H9 (cell line): ENCODE data around the gene ACSF3. TPM values are rescaled to one million over a fixed set of nuclear protein-coding genes. Genes with fewer than 3 reads are reported as not detected.

Source experiments
- DNase-seq: peaks from one replicate; pipeline ENCODE4 v3.0.0-alpha.2; 2017
- H2AFZ ChIP-seq: one replicate; pipeline ENCODE4 v1.6.1; 2013; ENCODE audit warnings: mild to moderate bottlenecking, low read length, control low read depth, moderate library complexity
- H2AK5ac ChIP-seq: 2 replicates; pipeline ENCODE4 v1.6.1; 2013; ENCODE audit warnings: low read length, control low read depth, mixed read lengths; ENCODE audit not compliant: insufficient read length
- H2BK120ac ChIP-seq: one replicate; pipeline ENCODE4 v1.6.1; 2013; ENCODE audit warnings: low read depth, mild to moderate bottlenecking, low read length, control low read depth, inconsistent platforms; ENCODE audit not compliant: poor library complexity, severe bottlenecking
- H2BK12ac ChIP-seq: 2 replicates; pipeline ENCODE4 v1.6.1; 2013; ENCODE audit warnings: low read length, control low read depth, mixed read lengths, low read depth; ENCODE audit not compliant: insufficient read length
- H2BK15ac ChIP-seq: 2 replicates; pipeline ENCODE4 v1.6.1; 2013; ENCODE audit warnings: low read depth, low read length, control low read depth
- H2BK20ac ChIP-seq: one replicate; pipeline ENCODE4 v1.6.1; 2013; ENCODE audit warnings: low read depth, mild to moderate bottlenecking, low read length, control low read depth, inconsistent platforms; ENCODE audit not compliant: poor library complexity, severe bottlenecking
- H2BK5ac ChIP-seq: 2 replicates; pipeline ENCODE4 v1.6.1; 2013; ENCODE audit warnings: low read length, control low read depth, mixed read lengths; ENCODE audit not compliant: insufficient read length
- H3K14ac ChIP-seq: 2 replicates; pipeline ENCODE4 v1.6.1; 2013; ENCODE audit warnings: low read length, control low read depth; ENCODE audit not compliant: insufficient read depth
- H3K18ac ChIP-seq: 2 replicates; pipeline ENCODE4 v1.6.1; 2013; ENCODE audit warnings: low read depth, mild to moderate bottlenecking, mixed read lengths, low read length, control low read depth; ENCODE audit not compliant: insufficient read length
- H3K23ac ChIP-seq: 2 replicates; pipeline ENCODE4 v1.6.1; 2013; ENCODE audit warnings: low read length, control low read depth, mixed read lengths, low read depth; ENCODE audit not compliant: insufficient read length
- H3K23me2 ChIP-seq: 2 replicates; pipeline ENCODE4 v1.6.1; 2013; ENCODE audit warnings: low read depth, mild to moderate bottlenecking, mixed read lengths, low read length, control low read depth; ENCODE audit not compliant: insufficient read length, poor library complexity, severe bottlenecking
- H3K27ac ChIP-seq: 2 replicates; pipeline ENCODE4 v1.5.1; 2013; ENCODE audit warnings: low read length, control low read depth, mixed read lengths, low read depth; ENCODE audit not compliant: insufficient read length
- H3K27me3 ChIP-seq: 2 replicates; pipeline ENCODE4 v1.6.1; 2013; ENCODE audit warnings: low read length, control low read depth, inconsistent platforms; ENCODE audit not compliant: insufficient read depth
- H3K4ac ChIP-seq: 2 replicates; pipeline ENCODE4 v1.6.1; 2013; ENCODE audit warnings: low read depth, mild to moderate bottlenecking, control low read depth, inconsistent platforms, low read length, moderate library complexity
- H3K4me1 ChIP-seq: 2 replicates; pipeline ENCODE4 v1.6.1; 2013; ENCODE audit warnings: low read length, control low read depth, inconsistent platforms; ENCODE audit not compliant: insufficient read depth
- H3K4me2 ChIP-seq: 2 replicates; pipeline ENCODE4 v1.6.1; 2013; ENCODE audit warnings: low read length, control low read depth, mixed read lengths; ENCODE audit not compliant: insufficient read length, insufficient read depth
- H3K56ac ChIP-seq: 2 replicates; pipeline ENCODE4 v1.6.1; 2013; ENCODE audit warnings: low read depth, mild to moderate bottlenecking, mixed read lengths, low read length, control low read depth; ENCODE audit not compliant: insufficient read length
- H3K79me1 ChIP-seq: 2 replicates; pipeline ENCODE4 v1.6.1; 2013; ENCODE audit warnings: low read depth, mild to moderate bottlenecking, moderate library complexity, low read length, control low read depth, inconsistent platforms; ENCODE audit not compliant: insufficient read depth, poor library complexity, severe bottlenecking
- H3K79me2 ChIP-seq: 2 replicates; pipeline ENCODE4 v1.6.1; 2013; ENCODE audit warnings: low read length, control low read depth, inconsistent platforms; ENCODE audit not compliant: insufficient read depth
- H3K9ac ChIP-seq: 2 replicates; pipeline ENCODE4 v1.6.1; 2013; ENCODE audit warnings: low read length, control low read depth, mixed read lengths; ENCODE audit not compliant: insufficient read length; ENCODE audit errors: extremely low read depth
- H3K9me3 ChIP-seq: one replicate; pipeline ENCODE4 v1.6.1; 2013; ENCODE audit warnings: low read depth, low read length, inconsistent platforms; ENCODE audit not compliant: control insufficient read depth
- H3T11ph ChIP-seq: one replicate; pipeline ENCODE4 v1.6.1; 2013; ENCODE audit warnings: mild to moderate bottlenecking, low read length, control low read depth, inconsistent platforms
- H4K20me1 ChIP-seq: one replicate; pipeline ENCODE4 v1.6.1; 2013; ENCODE audit not compliant: control insufficient read depth, insufficient read length, insufficient read depth
- H4K5ac ChIP-seq: 2 replicates; pipeline ENCODE4 v1.6.1; 2013; ENCODE audit warnings: low read depth, mild to moderate bottlenecking, mixed read lengths, low read length, control low read depth; ENCODE audit not compliant: insufficient read length
- H4K8ac ChIP-seq: replicated peaks from 2 replicates; pipeline ENCODE4 v1.6.1; 2013; ENCODE audit warnings: low read length, control low read depth, mixed read lengths, low read depth; ENCODE audit not compliant: insufficient read length
- H4K91ac ChIP-seq: 2 replicates; pipeline ENCODE4 v1.6.1; 2013; ENCODE audit warnings: low read depth, mild to moderate bottlenecking, moderate library complexity, mixed read lengths, low read length, control low read depth; ENCODE audit not compliant: insufficient read length
- H3K27ac Mint-ChIP-seq, 3 experiments: 2 replicates in 2 of 3; 3 replicates in 1 of 3; pipeline ENCODE4 v1.8.0; 2020 to 2021; ENCODE audit warnings: mixed read lengths in 3 of 3, mild to moderate bottlenecking in 1 of 3, moderate library complexity in 1 of 3
- H3K27me3 Mint-ChIP-seq: 2 replicates; pipeline ENCODE4 v1.8.0; 2021; ENCODE audit warnings: low read depth, mild to moderate bottlenecking, moderate library complexity, mixed read lengths
- H3K36me3 Mint-ChIP-seq, 3 experiments: 2 replicates in 2 of 3; 3 replicates in 1 of 3; pipeline ENCODE4 v1.8.0; 2020 to 2021; ENCODE audit warnings: low read depth in 3 of 3, mixed read lengths in 3 of 3; ENCODE audit not compliant: insufficient read depth in 1 of 3
- H3K4me1 Mint-ChIP-seq, 2 experiments: 2 replicates each; pipeline ENCODE4 v1.8.0; 2020; ENCODE audit warnings: mixed read lengths in 2 of 2
- H3K4me3 Mint-ChIP-seq, 2 experiments: 2 replicates in 1 of 2; 3 replicates in 1 of 2; pipeline ENCODE4 v1.8.0; 2020 to 2021; ENCODE audit warnings: mild to moderate bottlenecking in 2 of 2, mixed read lengths in 2 of 2, moderate library complexity in 1 of 2
- H3K9me3 Mint-ChIP-seq, 2 experiments: 2 replicates in 1 of 2; 3 replicates in 1 of 2; pipeline ENCODE4 v1.8.0; 2020; ENCODE audit warnings: mild to moderate bottlenecking in 2 of 2, mixed read lengths in 2 of 2, moderate library complexity in 1 of 2
- CTCF ChIP-seq: fragments of 200-600 bp; sonication (generic); conservative IDR thresholded peaks from 3 replicates; pipeline ENCODE4 v1.8.0; 2021; ENCODE audit warnings: antibody characterized with exemption, mild to moderate bottlenecking
- WGBS: extraction: QIAGEN DNeasy Blood & Tissue Kit; methylation state at CpG from one replicate; pipeline ENCODE4 v1.1.7; 2013; ENCODE audit warnings: missing lambda C conversion rate, low lambda C conversion rate, mixed read lengths; ENCODE audit not compliant: insufficient read length; ENCODE audit errors: extremely low coverage; 5-methylcytosine and 5-hydroxymethylcytosine counted together
- total RNA-seq: library from RNA; stranded (reverse); gene quantifications from 2 replicates; pipeline ENCODE4 v1.2.1, GENCODE V29; 2021

The ACSF3 gene
- total RNA-seq, 1 experiment from 2014 or later = 31.3 TPM

DNA sequence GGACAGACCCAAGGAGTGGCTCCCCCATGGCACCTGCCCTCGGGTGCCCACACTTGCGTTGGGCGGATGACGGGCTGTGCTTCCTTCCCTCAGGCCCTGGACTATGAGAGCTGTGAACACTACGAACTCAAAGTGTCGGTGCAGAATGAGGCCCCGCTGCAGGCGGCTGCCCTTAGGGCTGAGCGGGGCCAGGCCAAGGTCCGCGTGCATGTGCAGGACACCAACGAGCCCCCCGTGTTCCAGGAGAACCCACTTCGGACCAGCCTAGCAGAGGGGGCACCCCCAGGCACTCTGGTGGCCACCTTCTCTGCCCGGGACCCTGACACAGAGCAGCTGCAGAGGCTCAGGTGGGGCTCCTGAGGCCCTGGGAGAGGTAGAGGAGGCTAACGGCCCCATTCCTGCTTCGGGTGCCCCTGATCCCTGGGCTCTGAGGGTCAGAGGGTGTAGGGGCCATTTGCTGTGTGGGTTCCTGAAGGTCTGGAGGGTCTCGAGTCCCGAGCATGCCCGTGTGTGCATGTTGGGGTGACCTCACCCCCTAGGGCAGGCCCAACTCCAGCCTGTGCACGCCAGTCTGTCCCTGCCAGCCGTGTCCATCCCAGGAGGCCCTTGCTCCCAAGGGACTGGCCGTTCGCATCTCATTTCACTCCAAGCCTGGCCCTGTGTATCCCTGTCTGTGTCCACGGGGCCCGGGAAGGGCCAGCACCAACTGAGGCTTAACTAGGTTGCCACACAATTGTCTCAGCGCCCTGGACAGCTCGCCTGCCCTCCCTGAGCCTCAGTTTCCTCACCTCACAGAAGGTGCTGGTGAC lies 96.7 kb downstream of the ACSF3 start:
- no peak for TF ChIP-seq CTCF
- DNase-seq = peak; percentile 24
- H3K27ac Mint-ChIP-seq = no peak overlapping the region

More for the DNA sequence above, 96.7 kb downstream of the ACSF3 start:
- Histone ChIP-seq H4K91ac (no peak overlapping the region), H3K9me3 (no peaks in the 10 kb centered on the region), H3K18ac (no peak overlapping the region), H3K79me1 (no peaks in the 10 kb centered on the region), H3K4me1 (no peaks in the 10 kb centered on the region), H3K23ac (no peak overlapping the region), H3K14ac (no peak overlapping the region), H4K5ac (no peak overlapping the region), H3K4me2 (no peak overlapping the region), H3T11ph (no peak overlapping the region), H3K79me2 (no peaks in the 10 kb centered on the region), H2AFZ (no peak overlapping the region), H3K27me3 (no peaks in the 10 kb centered on the region; the same call in 1 of the 2 replicates), H3K4ac (no peak overlapping the region), H2BK5ac (no peak overlapping the region), H2AK5ac (no peak overlapping the region), H2BK20ac (no peak overlapping the region), H2BK15ac (no peak overlapping the region), H3K23me2 (peaks cover 5% of the 10 kb centered on the region), H4K8ac (no peak overlapping the region), H2BK120ac (no peak overlapping the region), H3K27ac (no peak overlapping the region), H4K20me1 (no peaks in the 10 kb centered on the region), H2BK12ac (no peak overlapping the region), H3K9ac (no peak overlapping the region), H3K56ac (no peak overlapping the region)
- no peaks in the 10 kb centered on the region for H3K36me3 Mint-ChIP-seq
- H3K4me3 Mint-ChIP-seq = peak overlapping the region in 1 of 2 experiments; percentile 59; a peak in 2 of 5 replicates
- H3K9me3 Mint-ChIP-seq = peaks cover 5% of the 10 kb centered on the region in 2 experiments; a peak in 2 of 5 replicates
- no CpG with 5 or more reads among the region's 28 CpGs for WGBS
- H3K27me3 Mint-ChIP-seq = peaks cover 36% of the 10 kb centered on the region
- no peaks in the 10 kb centered on the region for H3K4me1 Mint-ChIP-seq
